DMS114 treated with DMSO at 0.1 percent for 48 hours (cell line): ENCODE data around the gene AKR7A3.
"Not testable (repeated sequence)": the region's sequence is repeated elsewhere in the genome, so short reads cannot be mapped to it uniquely, and the experiment has no call there.

Experiments used
- DNase-seq: peaks from one replicate; lab custom pipeline; 2025; ENCODE audit not compliant: unreplicated experiment; lab: John Stamatoyannopoulos, UW

AKR7A3 gene

GRCh38 chr1:19256301-19256700 is 32.3 kb downstream of the AKR7A3 start:
- DNase-seq: not testable (repeated sequence)

GRCh38 chr1:19255288-19255687 is 33.3 kb downstream of the AKR7A3 start:
- no peak for DNase-seq

GRCh38 chr1:19254416-19254815 is 34.2 kb downstream of the AKR7A3 start:
- no peak for DNase-seq

- peak; percentile 73 for DNase-seq
Observed at GRCh38 chr1:19251305-19252196, 37.0 kb downstream of the AKR7A3 start, which contains the start of the genes EMC1 and MRTO4. Gene EMC1, minus strand, starts transcription at chr1:19251524. Its CDS starts 15 bp downstream, at chr1:19251509. Gene MRTO4, plus strand, starts transcription at chr1:19251805. Its CDS starts 31 bp downstream, at chr1:19251836.

GRCh38 chr1:19250629-19251304 is 37.8 kb downstream of the AKR7A3 start:
- DNase-seq: no peak

- peak; percentile 14 for DNase-seq
Observed at GRCh38 chr1:19240673-19241538, 47.7 kb downstream of the AKR7A3 start.

GRCh38 chr1:19239876-19240275 is 48.7 kb downstream of the AKR7A3 start:
- no peak for DNase-seq

- no peak for DNase-seq
Observed at GRCh38 chr1:19234224-19234623, 54.3 kb downstream of the AKR7A3 start.
